KG1 (cell line): Measurements from ENCODE around the gene R3HDML.
"Not testable (repeated sequence)": the region's sequence is repeated elsewhere in the genome, so short reads cannot be mapped to it uniquely, and the experiment has no call there.

ENCODE experiments used
- DNase-seq: peaks from one replicate; lab custom pipeline; 2025; lab: John Stamatoyannopoulos, UW

The R3HDML gene

DNA sequence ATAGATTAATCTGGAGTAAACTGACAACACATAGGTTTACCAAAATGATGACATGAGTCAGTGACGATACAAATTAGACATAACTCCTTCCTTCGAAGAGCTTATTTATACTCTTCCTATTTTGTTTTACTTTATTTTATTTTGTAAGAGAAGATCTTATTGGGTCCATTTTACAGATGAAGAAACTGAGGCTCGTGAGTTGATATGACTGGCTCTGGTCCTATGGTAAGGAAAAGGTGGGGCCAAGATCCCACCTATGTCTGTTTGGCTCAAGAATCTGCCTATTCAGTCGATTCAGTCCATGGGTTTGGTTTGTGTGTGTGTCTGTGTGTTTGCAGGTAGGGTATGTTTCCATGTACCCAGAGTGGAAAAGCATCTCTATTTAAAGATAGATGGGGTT, 8.4 kb upstream of the R3HDML start:
- DNase-seq, result no peak

DNA sequence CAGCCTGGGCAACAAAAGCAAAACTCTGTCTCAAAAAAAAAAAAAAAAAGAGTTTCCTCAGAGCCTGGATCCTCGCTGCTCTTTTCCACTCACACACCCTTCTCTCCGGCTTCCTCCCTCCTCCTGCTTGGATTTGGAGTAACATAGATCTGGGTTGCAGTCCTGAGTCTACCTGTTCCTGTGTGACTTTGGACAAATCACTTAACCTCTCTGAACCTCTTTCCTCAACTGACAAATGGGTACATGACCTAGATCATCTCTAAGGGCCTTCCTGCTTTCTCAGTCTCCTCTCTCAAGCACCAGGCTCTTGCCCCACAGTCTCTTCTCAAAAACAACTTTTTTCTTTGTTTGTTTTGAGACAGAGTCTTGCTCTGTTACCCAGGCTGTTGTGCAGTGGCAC, 5.6 kb upstream of the R3HDML start:
- DNase-seq, result no peak

DNA sequence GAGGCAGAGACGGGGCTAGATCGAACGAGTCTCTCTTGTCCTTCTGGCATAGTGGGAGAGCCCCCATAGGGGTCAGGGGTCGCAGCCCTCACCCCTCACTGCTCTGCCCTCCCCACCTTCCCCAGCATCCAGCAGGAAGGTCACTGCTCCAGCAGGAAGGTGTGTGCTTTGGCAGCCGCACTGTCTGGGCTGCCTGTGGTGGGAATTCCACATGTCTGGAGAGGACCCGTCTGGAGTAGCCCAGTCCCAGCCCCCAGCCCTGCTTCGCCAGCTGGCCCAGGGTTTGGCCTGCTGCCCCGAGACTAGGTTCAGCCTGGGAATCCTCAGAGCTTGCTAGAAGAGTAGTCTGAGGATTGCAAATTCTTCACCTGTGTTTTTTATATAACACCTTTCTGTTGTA, 2.5 kb upstream of the R3HDML start:
- DNase-seq, result no peak

DNA sequence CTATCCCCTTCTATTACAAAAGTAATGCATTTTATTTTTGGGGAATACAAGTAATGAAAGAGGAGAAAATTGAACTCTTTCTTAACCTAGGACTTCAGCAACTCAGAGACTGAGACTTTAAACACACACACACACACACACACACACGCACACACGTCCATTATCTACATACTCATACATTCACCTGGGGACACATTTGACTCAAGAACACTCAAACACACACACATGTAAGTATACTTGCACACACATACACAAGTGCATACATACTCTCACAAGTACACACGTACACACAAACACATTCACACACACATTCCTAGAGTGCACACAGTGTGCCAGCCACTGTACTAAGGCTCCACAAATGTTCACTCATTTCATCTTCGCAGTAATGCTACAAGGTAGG, 2.1 kb upstream of the R3HDML start:
- no peak for DNase-seq

DNA sequence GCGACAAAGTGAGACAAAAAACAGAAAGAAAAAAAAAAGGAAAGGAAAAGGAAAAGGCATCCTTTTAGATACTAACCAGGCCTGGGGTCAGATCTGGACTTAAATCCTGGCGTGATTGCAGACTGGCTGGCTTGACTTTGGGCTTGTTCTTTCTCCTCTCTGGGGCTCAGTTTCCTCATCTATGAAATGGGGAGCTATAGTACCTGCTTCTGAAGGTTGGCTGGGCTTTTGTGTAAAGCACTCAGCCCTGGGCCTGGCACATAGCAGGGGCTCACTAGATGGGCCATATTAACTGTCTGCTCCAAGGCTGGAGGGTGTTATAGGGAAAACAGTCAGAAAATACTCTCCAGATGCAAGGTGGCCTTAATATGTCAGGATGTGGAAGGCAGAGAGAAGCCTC, 1.2 kb upstream of the R3HDML start:
- DNase-seq, result no peak

DNA sequence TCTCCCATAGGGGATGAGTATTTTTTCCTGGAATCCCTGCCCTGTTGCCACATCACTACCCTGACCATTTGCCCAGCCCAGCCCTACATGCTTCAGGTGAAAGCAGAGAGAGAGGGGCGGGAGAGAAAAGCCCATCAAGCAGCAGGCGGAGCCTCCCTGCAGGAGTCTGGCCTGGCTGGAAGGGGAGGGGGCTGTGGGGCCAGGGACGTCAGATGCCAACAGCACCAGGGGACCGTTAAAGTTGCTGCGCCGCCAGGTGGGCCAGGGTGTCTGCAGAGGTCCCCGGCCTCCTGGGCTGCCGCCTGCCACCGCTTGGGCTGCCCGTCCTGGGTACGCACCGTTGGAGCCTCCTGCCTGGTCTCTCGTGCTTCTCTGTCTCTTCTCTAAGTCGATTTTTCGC, 757 bp upstream of the R3HDML start:
- no peak for DNase-seq

DNA sequence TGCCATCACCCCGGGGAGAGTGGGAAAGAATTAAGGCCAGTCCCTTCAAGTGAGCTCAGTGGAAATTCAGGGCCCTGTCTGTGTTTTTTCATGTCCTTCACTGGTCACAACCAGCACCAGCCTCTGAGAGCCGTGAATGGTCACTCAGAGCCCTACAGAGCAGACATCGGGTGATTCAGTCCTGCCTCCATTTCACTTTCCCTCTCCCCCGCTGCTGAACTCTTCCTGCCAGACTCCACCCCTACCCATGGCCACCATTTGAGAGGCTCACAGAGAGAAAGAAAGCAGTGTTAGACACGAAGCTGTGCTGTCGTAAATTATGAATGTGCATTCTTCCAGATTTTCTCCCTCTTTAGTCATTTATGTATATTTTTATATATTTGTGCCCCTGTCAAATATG, 5.4 kb downstream of the R3HDML start:
- no peak for DNase-seq

DNA sequence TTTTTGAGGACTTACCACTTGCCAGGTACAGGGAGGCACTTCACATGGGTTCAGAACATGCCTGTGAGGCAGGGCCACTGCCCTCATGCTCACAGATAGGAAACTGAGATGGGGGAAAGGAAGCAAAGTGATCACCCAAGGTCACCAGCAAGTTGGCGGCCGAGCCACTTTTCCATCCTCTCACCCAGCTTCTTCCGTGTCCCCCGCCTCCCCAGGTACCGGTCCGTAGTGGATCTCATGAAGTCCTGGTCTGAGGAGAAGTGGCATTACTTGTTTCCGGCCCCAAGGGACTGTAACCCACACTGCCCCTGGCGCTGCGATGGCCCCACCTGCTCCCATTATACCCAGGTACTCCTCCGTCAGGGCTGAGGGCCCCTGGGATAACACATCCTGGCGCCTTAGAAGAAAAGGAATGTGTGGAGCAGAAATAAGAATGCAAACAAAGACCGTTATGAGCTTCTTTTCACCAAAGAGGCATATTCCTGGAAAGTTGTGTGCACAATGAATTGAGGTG, 6.4 kb downstream of the R3HDML start:
- DNase-seq, result no peak

DNA sequence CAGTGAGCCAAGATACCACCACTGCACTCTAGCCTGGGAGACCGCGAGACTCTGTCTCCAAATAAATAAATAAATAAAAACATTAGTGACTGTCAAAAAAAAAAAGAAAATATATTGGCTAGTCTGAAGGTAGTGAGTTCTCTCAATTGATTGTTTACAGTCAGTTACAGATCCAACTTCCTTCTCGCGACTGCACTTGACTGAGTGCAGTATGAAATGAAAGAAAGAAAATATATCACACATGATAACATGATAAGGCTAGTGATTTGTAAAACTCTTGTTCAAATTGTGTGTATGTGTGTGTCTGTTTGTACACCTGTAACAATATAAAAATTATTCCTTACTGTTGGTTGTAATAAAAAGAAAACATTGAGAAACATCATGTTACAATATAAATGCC, 7.9 kb downstream of the R3HDML start:
- no peak for DNase-seq

DNA sequence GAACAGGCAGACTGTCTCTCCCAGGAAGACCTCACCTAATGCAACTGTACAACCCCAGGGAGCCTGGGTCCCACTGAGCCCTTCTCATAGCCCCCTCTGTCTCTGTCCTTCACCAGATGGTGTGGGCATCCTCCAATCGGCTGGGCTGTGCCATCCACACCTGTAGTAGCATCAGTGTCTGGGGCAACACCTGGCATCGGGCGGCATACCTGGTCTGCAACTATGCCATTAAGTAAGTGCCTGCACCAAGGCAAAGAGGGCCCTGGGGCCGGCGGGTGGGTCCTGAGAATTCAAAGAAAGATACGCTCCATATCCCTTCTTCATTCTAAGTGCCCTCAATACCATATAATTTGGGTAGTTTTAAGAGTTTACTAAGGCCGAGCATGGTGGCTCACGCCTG, 8.3 kb downstream of the R3HDML start:
- DNase-seq, result no peak

DNA sequence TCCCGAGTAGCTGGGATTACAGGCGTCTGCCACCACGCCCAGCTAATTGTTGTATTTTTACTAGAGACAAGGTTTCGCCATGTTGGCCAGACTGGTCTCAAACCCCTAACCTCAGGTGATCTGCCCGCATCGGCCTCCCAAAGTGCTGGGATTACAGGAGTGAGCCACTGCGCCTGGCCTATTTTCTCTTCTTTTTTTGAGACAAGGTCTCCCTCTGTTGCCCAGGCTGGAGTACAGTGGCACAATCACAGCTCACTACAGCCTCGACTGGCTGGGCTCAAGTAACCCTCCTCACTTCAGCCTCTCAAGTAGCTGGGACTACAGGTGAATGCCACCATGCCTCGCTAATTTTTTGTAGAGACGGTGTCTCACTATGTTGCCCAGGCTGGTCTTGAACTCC, 9.1 kb downstream of the R3HDML start:
- DNase-seq, result not testable (repeated sequence)

DNA sequence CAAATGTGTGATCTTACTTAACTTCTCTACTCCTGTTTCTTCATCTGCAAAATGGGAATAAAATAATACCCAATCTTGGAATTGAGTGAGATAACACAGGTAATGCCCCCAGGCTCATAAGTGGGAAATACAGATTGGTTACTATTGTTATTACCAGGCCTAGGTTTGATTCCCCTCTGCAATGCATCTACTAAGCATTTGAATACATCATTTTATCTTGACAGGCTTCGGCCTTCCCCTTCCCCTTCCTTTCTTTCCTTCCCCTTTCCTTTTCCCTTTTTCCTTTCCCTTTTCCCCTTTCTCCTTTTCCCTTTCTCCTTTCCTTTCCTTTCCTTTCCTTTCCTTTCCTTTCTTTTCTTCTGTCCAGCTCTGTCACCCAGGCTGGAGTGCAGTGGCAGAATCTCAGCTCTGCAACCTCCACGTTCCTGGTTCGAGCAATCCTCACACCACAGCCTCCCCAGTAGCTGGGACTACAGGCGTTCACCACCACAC, 11.4 kb downstream of the R3HDML start:
- DNase-seq, result no peak

DNA sequence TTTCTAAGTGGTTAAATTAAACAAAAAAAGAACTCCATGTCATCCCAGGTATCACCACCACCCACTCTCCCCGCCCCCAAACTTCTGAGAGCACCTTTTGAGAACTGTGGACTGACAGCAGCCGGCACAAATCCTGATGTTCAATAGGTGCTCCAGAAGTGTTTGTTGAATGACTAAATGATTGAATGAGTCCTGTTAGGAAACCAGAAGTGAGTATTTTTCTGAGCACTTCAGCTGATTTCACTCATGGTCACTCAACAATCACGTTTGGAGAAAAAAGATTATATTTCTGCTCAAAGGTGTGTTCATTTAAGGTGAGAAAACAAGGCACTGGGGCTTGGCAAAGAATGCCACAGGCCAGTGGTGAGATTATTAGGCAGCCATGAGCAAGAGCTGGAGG, 12.5 kb downstream of the R3HDML start:
- no peak for DNase-seq

DNA sequence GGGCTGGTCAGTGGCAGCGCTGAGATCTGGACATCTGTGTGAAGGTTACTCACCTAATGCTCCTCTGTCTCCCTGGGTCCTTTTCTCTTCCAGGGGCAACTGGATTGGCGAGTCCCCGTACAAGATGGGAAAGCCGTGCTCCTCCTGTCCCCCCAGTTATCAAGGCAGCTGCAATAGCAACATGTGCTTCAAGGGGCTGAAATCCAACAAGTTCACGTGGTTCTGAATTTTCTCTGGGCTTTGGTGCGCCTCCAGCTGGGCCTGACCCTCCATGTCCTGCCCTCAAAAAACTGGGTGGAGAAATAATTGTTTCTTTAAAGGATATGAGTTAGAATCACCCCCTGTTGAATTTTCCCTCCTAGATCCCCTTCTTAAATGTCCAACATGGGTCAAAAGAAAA, 13.7 kb downstream of the R3HDML start:
- no peak for DNase-seq

DNA sequence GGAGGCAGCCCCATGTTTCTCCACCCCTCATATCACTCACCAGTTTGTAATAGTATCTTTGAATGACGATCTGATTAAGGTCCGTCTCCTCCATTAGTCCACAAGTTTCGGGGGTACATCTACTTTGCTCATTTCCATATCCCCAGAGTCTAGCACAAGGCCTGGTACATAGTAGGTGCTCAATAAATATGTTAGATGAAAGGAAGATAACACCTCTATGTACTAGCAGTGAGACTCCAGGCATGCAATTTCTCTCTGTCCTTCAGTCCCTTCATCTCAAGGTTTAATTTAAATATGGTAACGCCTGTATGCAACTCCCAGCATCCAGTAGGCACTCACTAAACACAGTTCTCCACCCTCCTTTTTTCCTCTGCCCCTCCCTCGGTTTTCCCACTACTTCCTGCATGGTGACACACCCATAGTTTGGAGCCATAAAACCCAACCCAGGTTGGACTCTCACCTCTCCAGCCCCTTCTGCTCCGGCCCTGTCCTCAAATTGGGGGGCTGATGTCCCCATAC, 18.2 kb downstream of the R3HDML start:
- no peak for DNase-seq

DNA sequence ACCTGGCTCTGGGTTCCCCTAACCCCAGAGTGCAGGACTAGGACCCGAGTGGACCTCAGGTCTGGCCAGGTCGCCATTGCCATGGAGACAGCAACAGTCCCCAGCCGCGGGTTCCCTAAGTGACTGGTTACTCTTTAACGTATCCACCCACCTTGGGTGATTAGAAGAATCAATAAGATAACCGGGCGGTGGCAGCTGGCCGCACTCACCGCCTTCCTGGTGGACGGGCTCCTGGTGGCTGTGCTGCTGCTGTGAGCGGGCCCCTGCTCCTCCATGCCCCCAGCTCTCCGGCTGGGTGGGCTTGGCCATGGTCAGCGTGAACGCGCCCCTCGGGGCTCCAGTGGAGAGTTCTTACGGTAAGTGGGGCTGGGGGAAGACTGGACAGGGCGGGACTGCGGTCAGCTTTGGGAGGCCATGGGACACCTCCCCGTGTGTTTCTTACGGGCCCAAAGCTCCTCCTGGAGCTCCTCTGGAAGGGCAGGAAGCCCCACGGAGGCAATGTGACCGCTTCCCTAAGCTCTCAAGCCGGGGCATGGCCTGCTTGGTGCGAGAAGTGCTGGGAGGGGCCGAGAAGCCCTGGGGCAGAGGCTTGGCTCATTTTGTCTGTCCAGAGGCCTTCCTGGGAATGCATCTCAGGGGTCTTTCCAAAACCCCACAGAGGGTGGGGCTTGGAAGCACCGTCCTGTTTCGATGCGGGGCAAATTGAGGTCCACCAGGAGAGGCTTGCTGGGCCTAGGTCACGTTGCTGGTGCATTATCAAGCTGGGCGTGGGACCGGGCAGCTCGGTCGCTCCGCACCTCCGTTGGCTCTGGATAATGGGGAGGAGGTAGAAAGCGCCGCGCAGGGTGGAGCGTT, 18.9 kb downstream of the R3HDML start, which contains the start of gene HNF4A:
HNF4A (plus strand) TSS at position 202 of the 855 bp plus-strand sequence; CDS start at position 308, 106 bp downstream.
- no peak for DNase-seq

DNA sequence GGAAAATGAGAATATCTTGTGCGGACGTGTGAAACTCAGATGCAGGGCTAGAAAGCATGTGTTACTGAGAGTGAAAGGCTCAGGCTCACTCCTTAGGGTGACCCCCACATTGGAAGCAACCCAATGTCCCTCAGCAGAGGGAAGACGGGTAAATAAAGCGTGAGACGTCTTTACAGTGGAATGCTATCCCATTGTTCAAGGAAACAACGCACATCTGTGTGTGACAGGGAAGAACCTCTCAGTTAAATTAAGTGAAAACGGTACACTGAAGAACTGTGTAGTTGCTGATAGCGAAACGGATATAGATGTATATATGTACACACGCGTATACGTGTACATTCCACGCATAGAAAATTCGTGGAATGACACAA, 19.5 kb downstream of the R3HDML start:
- no peak for DNase-seq

DNA sequence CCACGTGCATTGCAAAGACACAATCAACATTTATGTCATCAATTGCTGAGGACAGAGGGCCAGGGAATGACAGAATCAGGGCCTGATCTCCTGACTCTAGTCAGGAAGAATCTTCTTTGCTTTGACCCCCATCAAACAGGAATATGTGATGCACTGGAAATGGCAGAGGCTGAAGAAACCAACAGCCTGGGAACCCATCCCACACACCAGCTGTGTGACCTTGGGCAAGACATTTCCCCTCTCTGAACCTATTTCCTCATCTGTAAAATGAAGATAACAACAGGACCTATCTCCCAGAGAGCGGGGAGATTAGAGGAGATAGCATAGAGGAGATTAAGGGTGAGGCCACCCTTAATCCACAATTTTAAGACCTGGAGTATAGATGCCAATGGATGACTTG, 20.2 kb downstream of the R3HDML start:
- no peak for DNase-seq

DNA sequence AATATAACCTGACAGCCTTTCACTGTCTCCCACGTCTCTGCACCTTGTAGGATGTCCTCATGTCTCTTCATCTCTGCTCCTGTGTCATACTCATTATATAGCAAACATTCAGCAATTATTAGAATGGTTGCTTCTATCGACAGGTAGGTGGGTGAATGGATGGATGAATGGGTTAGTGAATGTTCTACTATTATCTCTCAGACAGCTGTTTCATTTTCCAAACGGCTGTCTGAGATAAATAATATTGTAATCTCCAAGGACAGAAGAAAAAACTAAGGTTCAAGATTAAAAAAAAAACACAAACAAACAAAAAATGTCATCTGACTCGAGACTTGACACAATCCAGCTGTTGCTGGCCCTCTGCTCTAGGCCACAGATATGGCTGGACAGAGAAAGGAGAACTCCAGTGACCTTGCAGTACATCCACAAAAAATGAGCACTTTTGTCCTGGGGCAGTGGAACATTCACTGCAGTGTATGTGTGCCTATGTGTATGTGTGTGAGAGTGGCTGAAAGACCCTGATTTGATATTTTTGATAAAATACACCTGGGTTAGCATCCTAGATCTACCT, 20.8 kb downstream of the R3HDML start:
- DNase-seq, result no peak

DNA sequence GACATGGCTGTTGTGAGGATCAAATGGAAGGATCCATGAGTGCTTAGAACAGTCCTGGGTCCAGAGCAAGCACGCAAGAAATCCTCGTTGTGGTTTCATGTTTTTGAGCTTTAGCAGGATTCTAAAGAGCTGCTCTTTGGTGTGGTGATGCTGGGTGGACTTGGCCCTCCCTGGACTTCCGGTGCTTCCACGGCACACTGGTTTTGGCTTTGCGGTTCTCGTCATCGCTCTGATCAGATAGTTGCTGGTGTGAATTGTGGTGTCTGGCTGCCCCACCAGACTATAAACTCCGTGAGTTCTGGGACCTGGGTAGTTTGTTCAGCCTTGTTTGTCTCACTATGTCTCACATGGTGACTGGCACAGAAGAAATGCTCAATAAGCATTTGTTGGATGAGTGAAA, 21.9 kb downstream of the R3HDML start:
- no peak for DNase-seq

DNA sequence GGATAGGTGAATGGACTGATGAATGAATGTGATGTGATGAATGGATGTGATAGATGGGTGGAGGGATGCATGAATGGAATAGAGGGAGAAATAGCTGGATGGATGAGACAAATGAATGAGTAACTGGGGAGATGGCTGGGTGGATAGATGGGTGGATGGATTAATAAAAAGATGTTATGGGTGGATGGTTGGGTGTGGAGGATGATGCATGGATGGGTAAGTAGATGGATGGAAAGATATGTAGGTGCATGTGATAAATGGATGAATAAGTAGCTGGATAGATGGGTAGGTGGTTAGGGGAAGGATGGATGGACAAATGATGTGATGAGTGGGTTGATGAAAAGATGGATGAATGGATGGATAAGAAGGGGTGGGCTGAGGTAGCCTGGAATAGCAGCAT, 23.4 kb downstream of the R3HDML start:
- DNase-seq, result no peak

DNA sequence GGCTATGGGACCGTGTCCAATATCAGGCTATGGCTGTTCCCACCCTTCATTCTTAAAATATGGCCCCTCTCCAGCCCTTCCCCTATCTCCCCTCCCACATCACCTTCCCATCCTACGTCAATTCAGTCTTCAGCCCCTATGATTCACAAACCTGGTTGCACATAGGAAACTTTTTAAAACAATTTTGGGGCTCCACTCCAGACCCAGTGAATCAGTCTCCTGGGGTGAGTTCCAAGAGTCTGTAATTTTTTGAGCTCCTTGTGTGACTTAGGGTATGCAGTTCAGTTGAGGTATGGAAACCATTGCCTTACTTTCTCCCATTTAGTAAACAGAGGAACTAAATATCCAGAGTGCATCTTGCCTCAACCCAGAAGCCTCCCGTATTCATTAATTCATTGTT, 24.2 kb downstream of the R3HDML start:
- no peak for DNase-seq

DNA sequence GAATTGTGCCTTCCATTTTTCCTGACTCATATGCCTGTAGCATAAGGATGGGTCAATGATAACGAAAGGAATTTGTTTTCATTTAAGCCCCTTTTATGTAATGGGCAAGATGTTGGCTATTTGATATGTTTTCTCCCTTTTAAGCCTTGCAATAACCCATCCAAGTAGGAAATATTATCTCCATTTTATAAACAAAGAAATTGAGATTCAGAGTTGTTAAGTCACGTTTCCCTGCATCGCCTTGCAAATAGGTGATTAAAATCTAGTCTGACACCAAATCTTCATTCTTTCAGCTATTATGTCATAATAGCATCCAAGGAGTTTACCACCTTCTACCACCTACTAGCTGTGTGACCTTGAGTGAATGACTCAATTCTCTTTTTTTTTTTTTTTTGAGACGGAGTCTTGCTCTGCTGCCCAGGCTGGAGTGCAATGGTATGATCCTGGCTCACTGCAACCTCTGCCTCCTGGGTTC, 25.7 kb downstream of the R3HDML start:
- no peak for DNase-seq
